HUES6 (cell line): ENCODE results near the gene ZDHHC24.

ENCODE experiments used
- H3K27ac ChIP-seq: 2 replicates; pipeline ENCODE4 v1.7.0; 2013; ENCODE audit warnings: low read depth, mild to moderate bottlenecking, low read length, inconsistent platforms
- H3K27me3 ChIP-seq: 2 replicates; pipeline ENCODE4 v1.6.1; 2013; ENCODE audit warnings: low read length; ENCODE audit not compliant: control insufficient read depth, insufficient read depth
- H3K36me3 ChIP-seq: 2 replicates; pipeline ENCODE4 v1.6.1; 2013; ENCODE audit warnings: low read length; ENCODE audit not compliant: control insufficient read depth, insufficient read depth
- H3K4me1 ChIP-seq: 2 replicates; pipeline ENCODE4 v1.6.1; 2013; ENCODE audit warnings: low read length; ENCODE audit not compliant: control insufficient read depth, insufficient read depth
- H3K4me3 ChIP-seq: 2 replicates; pipeline ENCODE4 v1.5.1; 2013; ENCODE audit warnings: low read depth, low read length
- H3K9ac ChIP-seq: one replicate; pipeline ENCODE4 v1.6.1; 2013; ENCODE audit warnings: mild to moderate bottlenecking, low read length
- H3K9me3 ChIP-seq: 2 replicates; pipeline ENCODE4 v1.6.1; 2013; ENCODE audit warnings: low read depth, low read length; ENCODE audit not compliant: control insufficient read depth, insufficient read depth

ZDHHC24 gene

GRCh38 chr11:66564984-66565383 lies 19.1 kb upstream of the ZDHHC24 start:
- H3K27ac ChIP-seq: no peak overlapping the region
- no peaks in the 10 kb centered on the region; the same call in 1 of the 2 replicates for H3K27me3 ChIP-seq
- peaks cover 50% of the 10 kb centered on the region for H3K36me3 ChIP-seq
- H3K4me1 ChIP-seq: peaks cover 13% of the 10 kb centered on the region
- H3K4me3 ChIP-seq: no peak overlapping the region
- H3K9me3 ChIP-seq: no peaks in the 10 kb centered on the region
- H3K9ac ChIP-seq: no peak overlapping the region

- H3K36me3 ChIP-seq: peaks cover 50% of the 10 kb centered on the region
- H3K4me1 ChIP-seq: peaks cover 9% of the 10 kb centered on the region; the same call in 1 of the 2 replicates
- no peak overlapping the region for H3K27ac ChIP-seq
- no peaks in the 10 kb centered on the region for H3K9me3 ChIP-seq
- no peak overlapping the region for H3K4me3 ChIP-seq
- no peak overlapping the region for H3K9ac ChIP-seq
- H3K27me3 ChIP-seq: no peaks in the 10 kb centered on the region; the same call in 1 of the 2 replicates
These were observed 18.7 kb upstream of the ZDHHC24 start for GRCh38 chr11:66564538-66564937.

GRCh38 chr11:66563832-66564231 lies 18.0 kb upstream of the ZDHHC24 start:
- Histone ChIP-seq H3K9me3 (no peaks in the 10 kb centered on the region), H3K27ac (no peak overlapping the region), H3K4me3 (no peak overlapping the region), H3K9ac (no peak overlapping the region), H3K36me3 (peaks cover 53% of the 10 kb centered on the region), H3K27me3 (no peaks in the 10 kb centered on the region; the same call in 1 of the 2 replicates), H3K4me1 (peaks cover 7% of the 10 kb centered on the region)

GRCh38 chr11:66562907-66563583 lies 17.2 kb upstream of the ZDHHC24 start:
- no peaks in the 10 kb centered on the region for H3K9me3 ChIP-seq
- peaks cover 9% of the 10 kb centered on the region for H3K4me1 ChIP-seq
- peaks cover 60% of the 10 kb centered on the region for H3K36me3 ChIP-seq
- no peak overlapping the region for H3K27ac ChIP-seq
- H3K9ac ChIP-seq: no peak overlapping the region
- H3K27me3 ChIP-seq: no peaks in the 10 kb centered on the region; the same call in 1 of the 2 replicates
- no peak overlapping the region for H3K4me3 ChIP-seq

DNA sequence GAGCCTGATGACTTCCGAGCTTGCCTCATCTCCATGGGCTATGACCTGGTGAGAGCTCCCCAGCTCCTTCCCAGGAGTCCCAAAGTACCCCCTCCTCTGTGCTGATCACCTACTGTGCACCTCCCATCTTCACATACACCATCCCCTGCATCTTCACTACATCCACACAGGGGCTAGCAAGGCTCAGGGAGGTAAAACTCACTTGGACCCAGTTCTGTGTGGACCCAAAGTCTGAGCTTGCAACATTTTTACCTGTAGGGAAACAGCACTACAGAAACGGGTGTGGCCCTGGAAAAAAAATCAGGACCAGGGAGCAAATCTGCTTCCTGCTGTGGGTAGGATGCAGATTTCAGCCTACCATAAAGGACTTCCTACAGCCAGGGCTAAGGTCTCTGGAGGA lies 16.4 kb upstream of the ZDHHC24 start:
- H3K36me3 ChIP-seq: peaks cover 67% of the 10 kb centered on the region
- H3K4me3 ChIP-seq: no peak overlapping the region
- no peak overlapping the region for H3K27ac ChIP-seq
- no peaks in the 10 kb centered on the region for H3K9me3 ChIP-seq
- no peaks in the 10 kb centered on the region; the same call in 1 of the 2 replicates for H3K27me3 ChIP-seq
- H3K9ac ChIP-seq: no peak overlapping the region
- peaks cover 5% of the 10 kb centered on the region for H3K4me1 ChIP-seq

DNA sequence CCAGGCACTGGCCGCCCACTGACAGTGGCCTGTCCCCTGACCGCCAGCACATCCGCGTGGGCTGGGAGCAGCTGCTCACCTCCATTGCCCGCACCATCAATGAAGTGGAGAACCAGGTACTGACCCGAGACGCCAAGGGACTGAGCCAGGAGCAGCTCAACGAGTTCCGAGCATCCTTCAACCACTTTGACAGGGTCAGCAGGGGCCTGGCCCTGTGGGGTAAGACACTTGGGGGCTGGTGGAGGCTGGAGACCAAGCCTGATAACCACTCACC lies 16.1 kb upstream of the ZDHHC24 start:
- H3K36me3 ChIP-seq: peaks cover 71% of the 10 kb centered on the region
- H3K9me3 ChIP-seq: no peaks in the 10 kb centered on the region
- no peaks in the 10 kb centered on the region for H3K27me3 ChIP-seq
- H3K4me1 ChIP-seq: peaks cover 5% of the 10 kb centered on the region
- H3K4me3 ChIP-seq: no peak overlapping the region
- H3K27ac ChIP-seq: no peak overlapping the region
- H3K9ac ChIP-seq: no peak overlapping the region

DNA sequence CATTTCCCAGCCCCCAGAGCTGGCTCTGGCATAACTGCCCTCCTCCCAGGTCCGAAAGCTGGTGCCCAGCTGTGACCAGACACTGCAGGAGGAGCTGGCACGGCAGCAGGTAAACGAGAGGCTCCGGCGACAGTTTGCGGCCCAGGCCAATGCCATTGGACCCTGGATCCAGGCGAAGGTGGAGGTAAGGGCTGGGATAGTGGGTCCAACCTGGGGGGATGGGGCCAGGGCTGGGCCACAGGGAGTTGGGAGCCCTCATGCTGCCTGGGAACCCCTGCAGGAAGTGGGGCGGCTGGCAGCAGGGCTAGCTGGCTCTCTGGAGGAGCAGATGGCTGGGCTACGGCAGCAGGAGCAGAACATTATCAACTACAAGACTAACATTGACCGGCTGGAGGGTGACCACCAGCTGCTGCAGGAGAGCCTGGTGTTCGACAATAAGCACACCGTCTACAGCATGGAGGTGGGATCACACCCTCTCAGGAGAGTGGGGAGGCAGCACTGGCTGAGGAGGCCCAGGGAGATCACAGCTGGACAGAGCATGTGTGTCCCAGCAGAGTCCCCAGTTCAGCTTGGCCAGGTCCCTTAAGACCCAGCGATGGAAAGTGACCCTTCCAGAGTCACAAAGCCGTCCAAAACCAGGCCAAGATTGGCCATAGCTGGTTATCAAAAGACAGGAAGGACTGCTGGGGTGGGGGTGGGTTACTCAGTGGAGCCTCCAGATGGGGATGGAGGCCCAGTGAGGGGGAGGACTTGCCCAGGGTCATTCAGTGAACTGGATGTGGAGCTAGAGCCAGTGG lies 15.5 kb upstream of the ZDHHC24 start:
- H3K27me3 ChIP-seq: no peaks in the 10 kb centered on the region
- no peak overlapping the region for H3K4me3 ChIP-seq
- peaks cover 5% of the 10 kb centered on the region for H3K4me1 ChIP-seq
- no peak overlapping the region for H3K27ac ChIP-seq
- no peaks in the 10 kb centered on the region for H3K9me3 ChIP-seq
- no peak overlapping the region for H3K9ac ChIP-seq
- H3K36me3 ChIP-seq: peaks cover 71% of the 10 kb centered on the region

- no peaks in the 10 kb centered on the region for H3K9me3 ChIP-seq
- peaks cover 78% of the 10 kb centered on the region for H3K36me3 ChIP-seq
- no peak overlapping the region for H3K9ac ChIP-seq
These were observed 14.2 kb upstream of the ZDHHC24 start for GRCh38 chr11:66559866-66560676.

GRCh38 chr11:66559142-66559865 lies 13.5 kb upstream of the ZDHHC24 start:
- Histone ChIP-seq H3K27me3 (no peaks in the 10 kb centered on the region), H3K4me1 (peaks cover 5% of the 10 kb centered on the region), H3K4me3 (no peak overlapping the region), H3K9ac (no peak overlapping the region), H3K36me3 (peaks cover 83% of the 10 kb centered on the region), H3K27ac (no peak overlapping the region), H3K9me3 (no peaks in the 10 kb centered on the region)

More at GRCh38 chr11:66559866-66560676, 14.2 kb upstream of the ZDHHC24 start:
- Histone ChIP-seq H3K4me3 (no peak overlapping the region), H3K27ac (no peak overlapping the region), H3K27me3 (no peaks in the 10 kb centered on the region), H3K4me1 (peaks cover 5% of the 10 kb centered on the region)

GRCh38 chr11:66557733-66558326 lies 12.0 kb upstream of the ZDHHC24 start:
- peaks cover 74% of the 10 kb centered on the region for H3K36me3 ChIP-seq

More at GRCh38 chr11:66557733-66558326, 12.0 kb upstream of the ZDHHC24 start:
- Histone ChIP-seq H3K27me3 (no peaks in the 10 kb centered on the region), H3K4me3 (no peak overlapping the region), H3K9me3 (no peaks in the 10 kb centered on the region), H3K4me1 (peaks cover 5% of the 10 kb centered on the region), H3K9ac (no peak overlapping the region), H3K27ac (no peak overlapping the region)
